IMR-90 (cell line): Measurements from ENCODE around the gene ATXN7L2. TPM values are rescaled to one million over a fixed set of nuclear protein-coding genes. Genes with fewer than 3 reads are reported as not detected.

Experiments used
- polyA plus RNA-seq, 3 experiments: library from polyadenylated mRNA; depleted of rRNA; stranded (reverse); fragments of >200 nt; gene quantifications; 2 replicates each; pipeline ENCODE4 v1.2.3, GENCODE V29; 2012; ENCODE audit warnings: low replicate concordance in 1 of 3
- total RNA-seq: library from RNA; depleted of rRNA; stranded (reverse); fragments of >200 nt; gene quantifications from 2 replicates; pipeline ENCODE4 v1.2.3, GENCODE V29; 2012; rRNA removed

ATXN7L2 gene
- total and polyA plus RNA-seq, 2 of the 4 experiments (the other 2 are of a cell fraction): 1.3 to 4.8 TPM

Other genes with a start within 250 kb of the ATXN7L2 start
- 1.1 and 1.3 TPM in 2 replicates for gene CELSR2, start 234.4 kb upstream of the ATXN7L2 start, total RNA-seq
- gene CELSR2, start 234.4 kb upstream of the ATXN7L2 start, polyA plus RNA-seq (2012; rRNA removed): 5.0 and 5.3 TPM in 2 replicates
- gene PSRC1, start 200.8 kb upstream of the ATXN7L2 start, total RNA-seq: 34.6 and 36.4 TPM in 2 replicates
- 40.3 and 42.1 TPM in 2 replicates for gene PSRC1, start 200.8 kb upstream of the ATXN7L2 start, polyA plus RNA-seq (2012; rRNA removed)
- gene MYBPHL, start 176.9 kb upstream of the ATXN7L2 start, total RNA-seq: not detected in 2 replicates
- 0.07 TPM in 1 of 2 replicates, not detected in the other for gene MYBPHL, start 176.9 kb upstream of the ATXN7L2 start, polyA plus RNA-seq (2012; rRNA removed)
- gene SORT1, start 86.0 kb upstream of the ATXN7L2 start, total RNA-seq: 16.7 and 18.9 TPM in 2 replicates
- 13.7 and 15.8 TPM in 2 replicates for gene SORT1, start 86.0 kb upstream of the ATXN7L2 start, polyA plus RNA-seq (2012; rRNA removed)
- gene PSMA5, start 57.5 kb upstream of the ATXN7L2 start, total RNA-seq: 75.5 and 83.9 TPM in 2 replicates
- 107 TPM in 2 replicates for gene PSMA5, start 57.5 kb upstream of the ATXN7L2 start, polyA plus RNA-seq (2012; rRNA removed)
- under 0.01 TPM in 2 replicates for gene SYPL2, start 17.4 kb upstream of the ATXN7L2 start, total RNA-seq
- 0.55 and 0.65 TPM in 2 replicates for gene SYPL2, start 17.4 kb upstream of the ATXN7L2 start, polyA plus RNA-seq (2012; rRNA removed)
- gene CYB561D1, start 10.2 kb downstream of the ATXN7L2 start, total RNA-seq: 3.6 and 5.7 TPM in 2 replicates
- 5.6 and 8.1 TPM in 2 replicates for gene CYB561D1, start 10.2 kb downstream of the ATXN7L2 start, polyA plus RNA-seq (2012; rRNA removed)
- gene AMIGO1, start 25.8 kb downstream of the ATXN7L2 start, total RNA-seq: 1.4 and 1.6 TPM in 2 replicates
- gene AMIGO1, start 25.8 kb downstream of the ATXN7L2 start, polyA plus RNA-seq (2012; rRNA removed): 1.5 TPM in 2 replicates
- gene GPR61, start 56.0 kb downstream of the ATXN7L2 start, total RNA-seq: under 0.01 TPM in 1 of 2 replicates, not detected in the other
- not detected in 2 replicates for gene GPR61, start 56.0 kb downstream of the ATXN7L2 start, polyA plus RNA-seq (2012; rRNA removed)
- 14.9 and 25.0 TPM in 2 replicates for gene GNAI3, start 64.7 kb downstream of the ATXN7L2 start, total RNA-seq
- gene GNAI3, start 64.7 kb downstream of the ATXN7L2 start, polyA plus RNA-seq (2012; rRNA removed): 4.8 and 5.9 TPM in 2 replicates
- 0.28 and 0.36 TPM in 2 replicates for gene GNAT2, start 135.7 kb downstream of the ATXN7L2 start, total RNA-seq
- 0.17 and 0.26 TPM in 2 replicates for gene GNAT2, start 135.7 kb downstream of the ATXN7L2 start, polyA plus RNA-seq (2012; rRNA removed)
- gene AMPD2, start 135.9 kb downstream of the ATXN7L2 start, total RNA-seq: 50.3 and 61.5 TPM in 2 replicates
- 103 and 116 TPM in 2 replicates for gene AMPD2, start 135.9 kb downstream of the ATXN7L2 start, polyA plus RNA-seq (2012; rRNA removed)
- 6.4 and 10.4 TPM in 2 replicates for gene GSTM4, start 172.2 kb downstream of the ATXN7L2 start, total RNA-seq
- gene GSTM4, start 172.2 kb downstream of the ATXN7L2 start, polyA plus RNA-seq (2012; rRNA removed): 37.8 and 42.2 TPM in 2 replicates
- gene GSTM2, start 184.2 kb downstream of the ATXN7L2 start, total RNA-seq: 6.9 and 10.2 TPM in 2 replicates
- gene GSTM2, start 184.2 kb downstream of the ATXN7L2 start, polyA plus RNA-seq (2012; rRNA removed): 85.5 and 93.9 TPM in 2 replicates
- not detected in 2 replicates for gene GSTM1, start 203.9 kb downstream of the ATXN7L2 start, total RNA-seq
- not detected in 2 replicates for gene GSTM1, start 203.9 kb downstream of the ATXN7L2 start, polyA plus RNA-seq (2012; rRNA removed)
- gene GSTM5, start 228.3 kb downstream of the ATXN7L2 start, total RNA-seq: 0.28 and 0.36 TPM in 2 replicates
- 1.2 TPM in 2 replicates for gene GSTM5, start 228.3 kb downstream of the ATXN7L2 start, polyA plus RNA-seq (2012; rRNA removed)